ENCODE measurements around the gene HDAC4. TPM values are rescaled to one million over a fixed set of nuclear protein-coding genes. Genes with fewer than 3 reads are reported as not detected.

Gene HDAC4
- total and polyA plus RNA-seq, 2 of the 8 experiments (the other 6 are each of a cell fraction or from before 2014, with no cell fraction given), result 15.4 to 31.5 TPM

DNA sequence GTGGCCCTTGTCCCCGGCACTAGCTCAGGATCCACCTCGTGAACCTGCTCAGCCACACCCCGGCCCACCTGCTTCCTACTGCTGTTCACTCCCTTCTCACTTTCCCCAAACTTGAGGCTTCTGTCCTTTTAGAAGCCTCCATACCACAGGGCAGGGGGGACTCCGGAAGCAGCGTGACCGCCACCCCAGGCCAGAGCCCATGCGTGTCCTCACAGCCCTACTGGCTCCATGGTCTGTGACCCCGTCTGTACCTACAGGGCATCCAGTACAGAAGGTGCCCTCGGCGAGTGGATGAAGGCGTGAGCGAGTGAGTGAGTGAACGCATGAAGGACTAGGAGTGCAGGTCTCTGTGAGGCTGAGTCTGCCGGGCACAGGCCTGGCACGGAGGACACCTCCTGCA lies 299.7 kb downstream of the HDAC4 start:
- H3K27me3 ChIP-seq (replicated peaks in 1 of 4; ENCODE audit: control insufficient read depth in 3 of 4, extremely low read depth in 1 of 4, insufficient read depth in 3 of 4, low read length in 3 of 4), result no peaks in the 10 kb centered on the region
- H3K4ac ChIP-seq (replicated peaks; ENCODE audit: insufficient read length, low read depth, low read length), result no peak overlapping the region
- no peak overlapping the region; the same call in 1 of the 2 replicates for H4K8ac ChIP-seq (ENCODE audit: extremely low read depth, insufficient read depth, low read length)
- H3K9me3 ChIP-seq (ENCODE audit: insufficient read depth in 2 of 2, low read depth in 1 of 2, low read length in 1 of 2), result no peaks in the 10 kb centered on the region
- no peaks in the 10 kb centered on the region for H3K79me2 ChIP-seq (ENCODE audit: control insufficient read depth in 1 of 2, insufficient read depth in 2 of 2, low read length in 2 of 2)
- H3K4me3 ChIP-seq (ENCODE audit: extremely low read depth in 1 of 4, insufficient read depth in 2 of 4, low read depth in 3 of 4, low read length in 4 of 4), result no peak overlapping the region
- no peak overlapping the region for H3K23ac ChIP-seq (ENCODE audit: insufficient read length)
- CTCF ChIA-PET (ENCODE audit: partially characterized antibody), result interaction anchor here (1.1 kb wide), 2 partner anchors 42 to 93 kb away, joined by 3 read pairs; no protein-coding TSS in a partner anchor
- WGBS, 2 experiments (ENCODE audit: extremely low coverage in 1 of 2, insufficient coverage in 1 of 2, insufficient read length in 1 of 2, insufficient replicate concordance in 2 of 2, low coverage in 1 of 2, low lambda C conversion rate in 2 of 2, missing lambda C conversion rate in 1 of 2), result 97% methylated on average over 14 of the region's 15 CpGs; no CpG with 5 or more reads in 1 of the 2 experiments
- no peak overlapping the region for H2BK20ac ChIP-seq (ENCODE audit: low read length)
- no peak for FAIRE-seq
- H2BK120ac ChIP-seq (replicated peaks; ENCODE audit: low read depth, low read length), result no peak overlapping the region
- H3K4me2 ChIP-seq (ENCODE audit: insufficient read depth in 1 of 2, low read depth in 2 of 2, low read length in 2 of 2), result no peak overlapping the region
- no peak overlapping the region for H3K27ac ChIP-seq (ENCODE audit: low read depth, low read length)
- H2BK12ac ChIP-seq (ENCODE audit: low read depth, low read length), result no peak overlapping the region
- no peaks in the 10 kb centered on the region for H3K4me1 ChIP-seq (replicated peaks in 1 of 4; ENCODE audit: control insufficient read depth in 3 of 4, insufficient read depth in 4 of 4, low read length in 3 of 4)
- no peaks in the 10 kb centered on the region for H3K79me1 ChIP-seq (ENCODE audit: low read depth, low read length)
- H3K36me3 ChIP-seq (ENCODE audit: control insufficient read depth in 2 of 4, insufficient read depth in 4 of 4, low read length in 3 of 4), result peaks cover 0 to 5% (median 2%) of the 10 kb centered on the region in 4 experiments; a peak in 4 of 8 replicates
- no peak overlapping the region for H4K91ac ChIP-seq (replicated peaks; ENCODE audit: insufficient read length, low read length)
- H2AK5ac ChIP-seq (ENCODE audit: low read depth, low read length), result no peak overlapping the region
- H3K9ac ChIP-seq (replicated peaks in 1 of 4; ENCODE audit: extremely low read depth in 1 of 4, low read depth in 3 of 4, low read length in 3 of 4), result no peak overlapping the region
- no peak overlapping the region for H3K14ac ChIP-seq (ENCODE audit: insufficient read length)
- H2BK5ac ChIP-seq (ENCODE audit: low read depth, low read length), result no peak overlapping the region
- POLR2A ChIA-PET (ENCODE audit: partially characterized antibody), result no interaction called here
- no peak overlapping the region for H2BK15ac ChIP-seq (ENCODE audit: low read length)
- DNase-seq (ENCODE audit: low read depth in 1 of 2, low spot score in 2 of 2), result no peak
- no peak overlapping the region for H3K56ac ChIP-seq (replicated peaks; ENCODE audit: insufficient read length, low read depth, low read length)
- H4K5ac ChIP-seq (ENCODE audit: insufficient read length, low read depth, low read length), result no peak overlapping the region
- no peak overlapping the region for H3K18ac ChIP-seq (ENCODE audit: extremely low read depth, low read length)
- peaks cover under 1 to 2% of the 10 kb centered on the region in 2 experiments for H4K20me1 ChIP-seq (replicated peaks in 1 of 2; ENCODE audit: control insufficient read depth in 1 of 2, insufficient read depth in 2 of 2, low read length in 2 of 2)
- H3K23me2 ChIP-seq (ENCODE audit: low read depth, low read length), result no peaks in the 10 kb centered on the region
- no peak overlapping the region for H2AFZ ChIP-seq (ENCODE audit: low read length)
- no peak for TF ChIP-seq BRCA1 (IDR thresholded peaks at IDR 0.05; ENCODE audit: low read depth, low read length)
- TF ChIP-seq SIN3A (conservative IDR thresholded peaks at IDR 0.05 in 1 of 2, IDR thresholded peaks at IDR 0.05 in 1 of 2; ENCODE audit: low read depth in 1 of 2, low read length in 2 of 2), result no peak
- TF ChIP-seq, protein P1, sequence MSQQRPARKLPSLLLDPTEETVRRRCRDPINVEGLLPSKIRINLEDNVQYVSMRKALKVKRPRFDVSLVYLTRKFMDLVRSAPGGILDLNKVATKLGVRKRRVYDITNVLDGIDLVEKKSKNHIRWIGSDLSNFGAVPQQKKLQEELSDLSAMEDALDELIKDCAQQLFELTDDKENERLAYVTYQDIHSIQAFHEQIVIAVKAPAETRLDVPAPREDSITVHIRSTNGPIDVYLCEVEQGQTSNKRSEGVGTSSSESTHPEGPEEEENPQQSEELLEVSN (IDR thresholded peaks at IDR 0.05), result no peak
- no peak for TF ChIP-seq GABPA (IDR thresholded peaks at IDR 0.05; ENCODE audit: borderline replicate concordance, insufficient read depth, low read length)
- no peak for TF ChIP-seq TAF1 (IDR thresholded peaks at IDR 0.05; ENCODE audit: low read depth, low read length)
- no peak for TF ChIP-seq YY1 (IDR thresholded peaks at IDR 0.05; ENCODE audit: low read depth, low read length)
- TF ChIP-seq, protein P2, sequence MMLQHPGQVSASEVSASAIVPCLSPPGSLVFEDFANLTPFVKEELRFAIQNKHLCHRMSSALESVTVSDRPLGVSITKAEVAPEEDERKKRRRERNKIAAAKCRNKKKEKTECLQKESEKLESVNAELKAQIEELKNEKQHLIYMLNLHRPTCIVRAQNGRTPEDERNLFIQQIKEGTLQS (IDR thresholded peaks at IDR 0.05; ENCODE audit: insufficient read depth, low read depth, low read length), result no peak
- no peak for TF ChIP-seq KDM5A (IDR thresholded peaks at IDR 0.05; ENCODE audit: low read length)
- TF ChIP-seq SRF (IDR thresholded peaks at IDR 0.05; ENCODE audit: low read depth, low read length), result no peak
- no peak for TF ChIP-seq SUZ12 (IDR thresholded peaks at IDR 0.05; ENCODE audit: low read length)
- no peak for TF ChIP-seq BACH1 (IDR thresholded peaks at IDR 0.05; ENCODE audit: low read length)
- TF ChIP-seq EGR1 (IDR thresholded peaks at IDR 0.05; ENCODE audit: borderline replicate concordance, low read depth, low read length), result no peak
- TF ChIP-seq TEAD4 (IDR thresholded peaks at IDR 0.05; ENCODE audit: low read depth, low read length), result no peak
- no peak for TF ChIP-seq CHD1 (IDR thresholded peaks at IDR 0.05; ENCODE audit: low read depth, low read length)

All from H1 (cell line).